H9 (cell line): ENCODE data around the gene STYXL2. TPM values are rescaled to one million over a fixed set of nuclear protein-coding genes. Genes with fewer than 3 reads are reported as not detected.

Experiments
- DNase-seq: peaks from one replicate; pipeline ENCODE4 v3.0.0-alpha.2; 2017
- H2AFZ ChIP-seq: one replicate; pipeline ENCODE4 v1.6.1; 2013; ENCODE audit warnings: mild to moderate bottlenecking, low read length, control low read depth, moderate library complexity
- H2AK5ac ChIP-seq: 2 replicates; pipeline ENCODE4 v1.6.1; 2013; ENCODE audit warnings: low read length, control low read depth, mixed read lengths; ENCODE audit not compliant: insufficient read length
- H2BK120ac ChIP-seq: one replicate; pipeline ENCODE4 v1.6.1; 2013; ENCODE audit warnings: low read depth, mild to moderate bottlenecking, low read length, control low read depth, inconsistent platforms; ENCODE audit not compliant: poor library complexity, severe bottlenecking
- H2BK12ac ChIP-seq: 2 replicates; pipeline ENCODE4 v1.6.1; 2013; ENCODE audit warnings: low read length, control low read depth, mixed read lengths, low read depth; ENCODE audit not compliant: insufficient read length
- H2BK15ac ChIP-seq: 2 replicates; pipeline ENCODE4 v1.6.1; 2013; ENCODE audit warnings: low read depth, low read length, control low read depth
- H2BK20ac ChIP-seq: one replicate; pipeline ENCODE4 v1.6.1; 2013; ENCODE audit warnings: low read depth, mild to moderate bottlenecking, low read length, control low read depth, inconsistent platforms; ENCODE audit not compliant: poor library complexity, severe bottlenecking
- H2BK5ac ChIP-seq: 2 replicates; pipeline ENCODE4 v1.6.1; 2013; ENCODE audit warnings: low read length, control low read depth, mixed read lengths; ENCODE audit not compliant: insufficient read length
- H3K14ac ChIP-seq: 2 replicates; pipeline ENCODE4 v1.6.1; 2013; ENCODE audit warnings: low read length, control low read depth; ENCODE audit not compliant: insufficient read depth
- H3K18ac ChIP-seq: 2 replicates; pipeline ENCODE4 v1.6.1; 2013; ENCODE audit warnings: low read depth, mild to moderate bottlenecking, mixed read lengths, low read length, control low read depth; ENCODE audit not compliant: insufficient read length
- H3K23ac ChIP-seq: 2 replicates; pipeline ENCODE4 v1.6.1; 2013; ENCODE audit warnings: low read length, control low read depth, mixed read lengths, low read depth; ENCODE audit not compliant: insufficient read length
- H3K23me2 ChIP-seq: 2 replicates; pipeline ENCODE4 v1.6.1; 2013; ENCODE audit warnings: low read depth, mild to moderate bottlenecking, mixed read lengths, low read length, control low read depth; ENCODE audit not compliant: insufficient read length, poor library complexity, severe bottlenecking
- H3K27ac ChIP-seq: 2 replicates; pipeline ENCODE4 v1.5.1; 2013; ENCODE audit warnings: low read length, control low read depth, mixed read lengths, low read depth; ENCODE audit not compliant: insufficient read length
- H3K27me3 ChIP-seq: 2 replicates; pipeline ENCODE4 v1.6.1; 2013; ENCODE audit warnings: low read length, control low read depth, inconsistent platforms; ENCODE audit not compliant: insufficient read depth
- H3K4ac ChIP-seq: 2 replicates; pipeline ENCODE4 v1.6.1; 2013; ENCODE audit warnings: low read depth, mild to moderate bottlenecking, control low read depth, inconsistent platforms, low read length, moderate library complexity
- H3K4me1 ChIP-seq: 2 replicates; pipeline ENCODE4 v1.6.1; 2013; ENCODE audit warnings: low read length, control low read depth, inconsistent platforms; ENCODE audit not compliant: insufficient read depth
- H3K4me2 ChIP-seq: 2 replicates; pipeline ENCODE4 v1.6.1; 2013; ENCODE audit warnings: low read length, control low read depth, mixed read lengths; ENCODE audit not compliant: insufficient read length, insufficient read depth
- H3K56ac ChIP-seq: 2 replicates; pipeline ENCODE4 v1.6.1; 2013; ENCODE audit warnings: low read depth, mild to moderate bottlenecking, mixed read lengths, low read length, control low read depth; ENCODE audit not compliant: insufficient read length
- H3K79me1 ChIP-seq: 2 replicates; pipeline ENCODE4 v1.6.1; 2013; ENCODE audit warnings: low read depth, mild to moderate bottlenecking, moderate library complexity, low read length, control low read depth, inconsistent platforms; ENCODE audit not compliant: insufficient read depth, poor library complexity, severe bottlenecking
- H3K79me2 ChIP-seq: 2 replicates; pipeline ENCODE4 v1.6.1; 2013; ENCODE audit warnings: low read length, control low read depth, inconsistent platforms; ENCODE audit not compliant: insufficient read depth
- H3K9ac ChIP-seq: 2 replicates; pipeline ENCODE4 v1.6.1; 2013; ENCODE audit warnings: low read length, control low read depth, mixed read lengths; ENCODE audit not compliant: insufficient read length; ENCODE audit errors: extremely low read depth
- H3K9me3 ChIP-seq: one replicate; pipeline ENCODE4 v1.6.1; 2013; ENCODE audit warnings: low read depth, low read length, inconsistent platforms; ENCODE audit not compliant: control insufficient read depth
- H3T11ph ChIP-seq: one replicate; pipeline ENCODE4 v1.6.1; 2013; ENCODE audit warnings: mild to moderate bottlenecking, low read length, control low read depth, inconsistent platforms
- H4K20me1 ChIP-seq: one replicate; pipeline ENCODE4 v1.6.1; 2013; ENCODE audit not compliant: control insufficient read depth, insufficient read length, insufficient read depth
- H4K5ac ChIP-seq: 2 replicates; pipeline ENCODE4 v1.6.1; 2013; ENCODE audit warnings: low read depth, mild to moderate bottlenecking, mixed read lengths, low read length, control low read depth; ENCODE audit not compliant: insufficient read length
- H4K8ac ChIP-seq: replicated peaks from 2 replicates; pipeline ENCODE4 v1.6.1; 2013; ENCODE audit warnings: low read length, control low read depth, mixed read lengths, low read depth; ENCODE audit not compliant: insufficient read length
- H4K91ac ChIP-seq: 2 replicates; pipeline ENCODE4 v1.6.1; 2013; ENCODE audit warnings: low read depth, mild to moderate bottlenecking, moderate library complexity, mixed read lengths, low read length, control low read depth; ENCODE audit not compliant: insufficient read length
- H3K27ac Mint-ChIP-seq, 3 experiments: 2 replicates in 2 of 3; 3 replicates in 1 of 3; pipeline ENCODE4 v1.8.0; 2020 to 2021; ENCODE audit warnings: mixed read lengths in 3 of 3, mild to moderate bottlenecking in 1 of 3, moderate library complexity in 1 of 3
- H3K27me3 Mint-ChIP-seq: 2 replicates; pipeline ENCODE4 v1.8.0; 2021; ENCODE audit warnings: low read depth, mild to moderate bottlenecking, moderate library complexity, mixed read lengths
- H3K36me3 Mint-ChIP-seq, 3 experiments: 2 replicates in 2 of 3; 3 replicates in 1 of 3; pipeline ENCODE4 v1.8.0; 2020 to 2021; ENCODE audit warnings: low read depth in 3 of 3, mixed read lengths in 3 of 3; ENCODE audit not compliant: insufficient read depth in 1 of 3
- H3K4me1 Mint-ChIP-seq, 2 experiments: 2 replicates each; pipeline ENCODE4 v1.8.0; 2020; ENCODE audit warnings: mixed read lengths in 2 of 2
- H3K4me3 Mint-ChIP-seq, 2 experiments: 2 replicates in 1 of 2; 3 replicates in 1 of 2; pipeline ENCODE4 v1.8.0; 2020 to 2021; ENCODE audit warnings: mild to moderate bottlenecking in 2 of 2, mixed read lengths in 2 of 2, moderate library complexity in 1 of 2
- H3K9me3 Mint-ChIP-seq, 2 experiments: 2 replicates in 1 of 2; 3 replicates in 1 of 2; pipeline ENCODE4 v1.8.0; 2020; ENCODE audit warnings: mild to moderate bottlenecking in 2 of 2, mixed read lengths in 2 of 2, moderate library complexity in 1 of 2
- WGBS: extraction: QIAGEN DNeasy Blood & Tissue Kit; methylation state at CpG from one replicate; pipeline ENCODE4 v1.1.7; 2013; ENCODE audit warnings: missing lambda C conversion rate, low lambda C conversion rate, mixed read lengths; ENCODE audit not compliant: insufficient read length; ENCODE audit errors: extremely low coverage; 5-methylcytosine and 5-hydroxymethylcytosine counted together
- total RNA-seq: library from RNA; stranded (reverse); gene quantifications from 2 replicates; pipeline ENCODE4 v1.2.1, GENCODE V29; 2021
- TF ChIP-seq, protein P1 (sequence below): fragments of 200-600 bp; sonication (generic); conservative IDR thresholded peaks from 3 replicates; pipeline ENCODE4 v1.8.0; 2021; ENCODE audit warnings: antibody characterized with exemption, mild to moderate bottlenecking

STYXL2 gene
- total RNA-seq, 1 experiment from 2014 or later, result 0.09 TPM

- no peaks in the 10 kb centered on the region for H4K20me1 ChIP-seq
Observed at GRCh38 chr1:167089939-167090313, 3.9 kb upstream of the STYXL2 start.

More at GRCh38 chr1:167089939-167090313, 3.9 kb upstream of the STYXL2 start:
- no peak overlapping the region for H3K27ac ChIP-seq
- no peak overlapping the region for H3K4me2 ChIP-seq
- no peak for DNase-seq
- H2BK20ac ChIP-seq, result no peak overlapping the region
- WGBS, result no CpG with 5 or more reads among the region's 2 CpGs
- TF ChIP-seq, protein P1, sequence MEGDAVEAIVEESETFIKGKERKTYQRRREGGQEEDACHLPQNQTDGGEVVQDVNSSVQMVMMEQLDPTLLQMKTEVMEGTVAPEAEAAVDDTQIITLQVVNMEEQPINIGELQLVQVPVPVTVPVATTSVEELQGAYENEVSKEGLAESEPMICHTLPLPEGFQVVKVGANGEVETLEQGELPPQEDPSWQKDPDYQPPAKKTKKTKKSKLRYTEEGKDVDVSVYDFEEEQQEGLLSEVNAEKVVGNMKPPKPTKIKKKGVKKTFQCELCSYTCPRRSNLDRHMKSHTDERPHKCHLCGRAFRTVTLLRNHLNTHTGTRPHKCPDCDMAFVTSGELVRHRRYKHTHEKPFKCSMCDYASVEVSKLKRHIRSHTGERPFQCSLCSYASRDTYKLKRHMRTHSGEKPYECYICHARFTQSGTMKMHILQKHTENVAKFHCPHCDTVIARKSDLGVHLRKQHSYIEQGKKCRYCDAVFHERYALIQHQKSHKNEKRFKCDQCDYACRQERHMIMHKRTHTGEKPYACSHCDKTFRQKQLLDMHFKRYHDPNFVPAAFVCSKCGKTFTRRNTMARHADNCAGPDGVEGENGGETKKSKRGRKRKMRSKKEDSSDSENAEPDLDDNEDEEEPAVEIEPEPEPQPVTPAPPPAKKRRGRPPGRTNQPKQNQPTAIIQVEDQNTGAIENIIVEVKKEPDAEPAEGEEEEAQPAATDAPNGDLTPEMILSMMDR, result no peak
- Mint-ChIP-seq H3K27me3 (peaks cover 1% of the 10 kb centered on the region; the same call in 1 of the 2 replicates), H3K36me3 (no peaks in the 10 kb centered on the region), H3K27ac (no peak overlapping the region), H3K9me3 (no peaks in the 10 kb centered on the region), H3K4me3 (no peak overlapping the region), H3K4me1 (peaks cover 18 to 28% of the 10 kb centered on the region in 2 experiments)
- no peaks in the 10 kb centered on the region for H3K23me2 ChIP-seq
- no peaks in the 10 kb centered on the region for H3K9me3 ChIP-seq
- H2AFZ ChIP-seq, result no peak overlapping the region
- H2BK15ac ChIP-seq, result no peak overlapping the region
- H3K23ac ChIP-seq, result no peak overlapping the region
- H2AK5ac ChIP-seq, result no peak overlapping the region
- no peaks in the 10 kb centered on the region for H3K4me1 ChIP-seq
- H2BK120ac ChIP-seq, result no peak overlapping the region
- no peak overlapping the region for H2BK5ac ChIP-seq
- no peak overlapping the region for H3T11ph ChIP-seq
- no peak overlapping the region for H4K5ac ChIP-seq
- H3K56ac ChIP-seq, result no peak overlapping the region
- H3K9ac ChIP-seq, result no peak overlapping the region
- H3K4ac ChIP-seq, result no peak overlapping the region
- no peak overlapping the region for H3K14ac ChIP-seq
- H3K18ac ChIP-seq, result no peak overlapping the region
- no peak overlapping the region for H4K91ac ChIP-seq
- no peak overlapping the region for H4K8ac ChIP-seq
- H3K79me2 ChIP-seq, result no peaks in the 10 kb centered on the region
- no peaks in the 10 kb centered on the region; the same call in 1 of the 2 replicates for H3K27me3 ChIP-seq
- no peak overlapping the region for H2BK12ac ChIP-seq
- H3K79me1 ChIP-seq, result no peaks in the 10 kb centered on the region
